H1 (cell line): Measurements from ENCODE around the gene TBCD.

Experiments
- CEBPB ChIP-seq: IDR thresholded peaks from 2 replicates; pipeline ENCODE4 v1.6.1; 2012; ENCODE audit warnings: low read depth, low read length
- EP300 ChIP-seq, 2 experiments: IDR thresholded peaks; 1 replicate in 1 of 2; 2 replicates in 1 of 2; pipeline ENCODE4 v1.6.1; 2011 to 2012; ENCODE audit warnings: low read depth in 2 of 2, low read length in 2 of 2, mild to moderate bottlenecking in 2 of 2, borderline replicate concordance in 1 of 2, inconsistent platforms in 1 of 2, moderate library complexity in 1 of 2
- EZH2 ChIP-seq: fragments of 200-600 bp; sonication (generic); IDR thresholded peaks from 2 replicates; pipeline ENCODE4 v1.7.1; 2012; ENCODE audit warnings: low read depth, mild to moderate bottlenecking, moderate library complexity, low read length, inconsistent platforms; ENCODE audit not compliant: severe bottlenecking
- HDAC2 ChIP-seq, 2 experiments: fragments of 300-600 bp in 1 of 2; sonication (generic) in 1 of 2; IDR thresholded peaks; 2 replicates each; pipeline ENCODE4 v1.6.1; 2011 to 2012; ENCODE audit warnings: low read depth in 2 of 2, low read length in 2 of 2, mild to moderate bottlenecking in 2 of 2, moderate library complexity in 2 of 2, borderline replicate concordance in 1 of 2, inconsistent platforms in 1 of 2
- JUN ChIP-seq: IDR thresholded peaks from 2 replicates; pipeline ENCODE4 v1.6.1; 2011; ENCODE audit warnings: low read depth, mild to moderate bottlenecking, improper control_type of control experiment, low read length
- KDM1A ChIP-seq: fragments of 200-600, 300-600 bp; sonication (generic); IDR thresholded peaks from 2 replicates; pipeline ENCODE4 v1.7.1; 2016; ENCODE audit warnings: mild to moderate bottlenecking, low read length, borderline replicate concordance
- MAX ChIP-seq: IDR thresholded peaks from 2 replicates; pipeline ENCODE4 v1.6.1; 2012; ENCODE audit warnings: inconsistent platforms
- POLR2A ChIP-seq, 2 experiments: IDR thresholded peaks; 1 replicate in 1 of 2; 2 replicates in 1 of 2; pipeline ENCODE4 v1.6.1; 2011; ENCODE audit warnings: low read depth in 2 of 2, low read length in 2 of 2, mild to moderate bottlenecking in 2 of 2; ENCODE audit errors: control extremely low read depth in 1 of 2
- SIX5 ChIP-seq: IDR thresholded peaks from 2 replicates; pipeline ENCODE4 v1.6.1; 2011; ENCODE audit warnings: mild to moderate bottlenecking, low read depth, low read length
- SP1 ChIP-seq: IDR thresholded peaks from 2 replicates; pipeline ENCODE4 v1.6.1; 2011; ENCODE audit warnings: low read depth, low read length
- TAF7 ChIP-seq: optimal IDR thresholded peaks from 2 replicates; pipeline ENCODE3; 2011; ENCODE audit warnings: low read depth, mild to moderate bottlenecking, inconsistent platforms, low read length, moderate library complexity, borderline replicate concordance

- TF ChIP-seq TAF7 (no peak), MAX (no peak), SP1 (no peak), HDAC2 (IDR thresholded peaks at IDR 0.05; ENCODE audit: borderline replicate concordance in 1 of 2, low read depth in 2 of 2, low read length in 2 of 2) (no peak), JUN (no peak), EZH2 (no peak), SIX5 (no peak), EP300 (IDR thresholded peaks at IDR 0.05; ENCODE audit: borderline replicate concordance in 1 of 2, low read depth in 2 of 2, low read length in 2 of 2) (no peak), KDM1A (no peak), POLR2A (IDR thresholded peaks at IDR 0.05; ENCODE audit: control extremely low read depth in 1 of 2, low read depth in 2 of 2, low read length in 2 of 2) (no peak), CEBPB (no peak)
Measured at GRCh38 chr17:82807562-82807961, 55.7 kb downstream of the TBCD start.
